Fibroblast of pulmonary artery (primary cell): ENCODE measurements around the gene FYCO1.

ENCODE experiments used
- DNase-seq: peaks from one replicate; pipeline ENCODE4 v3.0.0-alpha.2; 2010; ENCODE audit warnings: low read depth
- H3K4me3 ChIP-seq: replicated peaks from 2 replicates; pipeline ENCODE4 v1.5.1; 2011; ENCODE audit warnings: low read depth, mild to moderate bottlenecking, control low read depth, low read length, moderate library complexity
- CTCF ChIP-seq: IDR thresholded peaks from 2 replicates; pipeline ENCODE4 v1.5.1; 2011; ENCODE audit warnings: mild to moderate bottlenecking, control low read depth, low read length, inconsistent platforms; ENCODE audit errors: missing control alignments

Gene FYCO1

GRCh38 chr3:45944830-45945620 lies 50.6 kb downstream of the FYCO1 start:
- H3K4me3 ChIP-seq: no peak overlapping the region
- DNase-seq: no peak
- no peak for TF ChIP-seq CTCF

DNA sequence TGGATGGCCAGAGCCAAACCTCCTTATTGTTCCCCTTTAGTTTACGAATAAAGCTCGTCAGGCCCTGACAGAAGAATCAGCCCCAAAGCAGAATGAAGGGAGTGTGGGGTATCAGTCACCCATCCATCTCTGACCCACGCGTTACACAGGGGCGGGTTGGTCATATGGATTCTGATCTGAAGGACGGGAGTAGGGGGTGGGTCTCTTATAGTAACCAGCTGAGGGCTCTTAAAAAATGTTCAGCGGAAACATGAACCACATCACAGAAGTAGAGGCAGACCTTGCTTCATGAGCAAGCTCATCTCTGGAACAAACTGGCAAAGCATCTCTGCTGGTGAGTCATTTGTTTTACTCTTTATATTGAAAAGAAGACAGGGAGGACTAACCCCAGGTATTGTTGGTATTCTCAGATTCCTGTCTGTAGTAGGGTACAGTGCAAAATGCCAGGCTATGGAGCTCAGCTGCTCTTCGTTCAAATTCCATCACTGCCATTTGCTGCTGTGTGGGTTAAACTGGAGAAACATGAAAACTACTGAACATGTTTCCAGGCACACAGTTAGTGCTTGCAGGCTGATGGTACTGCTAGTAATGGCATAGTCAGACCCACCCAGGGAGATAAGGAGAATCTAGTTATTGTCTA lies 52.3 kb downstream of the FYCO1 start, which contains the start of gene CXCR6:
Gene CXCR6 (plus strand): TSS at position 258 of the 640 bp plus-strand sequence. CDS start 3,018 bp downstream, outside the sequence.
- TF ChIP-seq CTCF: no peak
- no peak within 1 kb of the TSS for H3K4me3 ChIP-seq
- DNase-seq: no peak

GRCh38 chr3:45942051-45942825 lies 53.4 kb downstream of the FYCO1 start:
- TF ChIP-seq CTCF: no peak
- H3K4me3 ChIP-seq: no peak overlapping the region
- DNase-seq: peak; percentile 17

- no peak for TF ChIP-seq CTCF
These were observed 54.8 kb downstream of the FYCO1 start for GRCh38 chr3:45940781-45941365.

DNA sequence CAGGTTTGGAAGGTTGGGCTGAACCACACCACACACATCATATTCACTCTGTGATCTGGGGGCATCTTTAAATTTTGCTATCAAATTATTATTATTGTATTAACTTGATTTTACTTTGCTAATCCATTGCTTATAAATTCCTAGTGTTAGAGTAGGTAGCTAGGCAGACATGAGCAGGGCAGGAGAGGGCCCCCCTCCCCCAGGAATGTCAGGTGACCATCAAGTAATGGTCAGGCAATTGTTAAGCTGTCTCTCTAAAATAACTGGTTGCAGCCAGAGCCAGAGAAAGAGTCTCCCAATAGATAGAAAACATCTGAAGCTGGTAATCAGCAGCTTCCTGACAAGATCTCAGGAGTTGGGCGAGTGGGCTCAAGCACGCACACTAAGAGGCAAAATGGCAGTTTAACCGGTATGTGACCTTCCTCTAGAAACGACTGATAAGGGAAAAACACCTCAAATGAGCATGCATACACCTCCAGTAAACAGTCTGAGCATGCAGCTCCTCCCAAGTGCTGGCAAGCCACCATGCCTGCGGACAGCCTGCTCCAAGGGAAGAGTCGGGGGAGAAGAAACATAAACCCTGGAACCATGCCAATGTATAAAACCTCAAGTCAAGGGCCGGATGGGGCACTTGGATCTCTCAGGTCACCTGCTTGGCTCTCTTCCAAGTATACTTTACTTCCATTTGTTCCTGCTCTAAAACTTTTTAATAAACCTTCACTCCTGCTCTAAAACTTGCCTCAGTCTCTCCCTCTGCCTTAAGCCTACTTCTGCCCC lies 55.4 kb downstream of the FYCO1 start:
- no peak overlapping the region for H3K4me3 ChIP-seq
- no peak for TF ChIP-seq CTCF
- DNase-seq: no peak

More at GRCh38 chr3:45940781-45941365, 54.8 kb downstream of the FYCO1 start:
- H3K4me3 ChIP-seq: no peak overlapping the region
- no peak for DNase-seq

DNA sequence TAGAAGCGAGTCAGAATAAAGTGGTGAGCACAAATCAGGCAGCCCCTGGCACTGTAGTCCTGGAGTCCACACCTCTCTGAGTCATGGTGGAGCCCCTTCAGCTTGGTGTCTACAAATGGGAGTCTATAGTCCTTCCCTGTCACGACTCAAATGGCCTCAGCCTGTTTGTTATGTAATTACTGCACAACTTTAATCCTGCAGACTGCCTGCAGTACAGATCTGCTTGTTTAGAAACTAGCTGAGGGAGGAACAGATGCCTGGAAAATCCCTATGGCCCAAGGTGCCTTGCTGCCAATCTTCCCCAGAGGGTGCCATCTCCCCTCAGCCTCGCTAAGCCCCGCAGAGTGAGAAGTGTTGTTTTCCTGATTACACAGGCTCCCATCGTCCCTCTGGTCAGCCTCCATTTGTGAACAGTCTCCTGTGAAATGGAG lies 56.3 kb downstream of the FYCO1 start:
- DNase-seq: no peak
- H3K4me3 ChIP-seq: no peak overlapping the region
- TF ChIP-seq CTCF: no peak
